ENCODE results near the gene SGIP1. TPM values are rescaled to one million over a fixed set of nuclear protein-coding genes. Genes with fewer than 3 reads are reported as not detected.

Gene SGIP1
- total RNA-seq, 1 donor from 2014 or later: 123 TPM

DNA sequence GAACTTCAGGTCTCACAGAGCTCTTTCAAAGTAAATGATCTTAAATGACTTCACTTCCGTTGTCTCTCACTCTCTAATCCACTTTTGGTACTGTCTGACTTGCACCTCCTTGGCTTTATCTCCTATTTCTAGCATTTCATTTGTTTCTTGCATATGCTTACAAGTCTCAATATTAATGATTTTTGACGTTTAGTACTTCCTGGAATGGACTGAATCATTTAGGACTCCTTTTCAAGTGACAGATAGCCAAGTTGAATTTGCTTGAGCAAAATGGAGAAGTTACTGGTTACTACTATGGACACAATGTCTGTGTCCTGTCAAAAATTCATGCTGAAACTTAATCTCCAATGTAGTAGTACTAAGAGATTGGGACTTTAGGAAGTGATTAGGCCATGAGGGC is 7.0 kb upstream of the SGIP1 start:
- peaks cover 6% of the 10 kb centered on the region for H3K9me3 Mint-ChIP-seq (ENCODE audit: unreplicated experiment)
- H3K4me1 Mint-ChIP-seq (ENCODE audit: unreplicated experiment): peaks cover 32% of the 10 kb centered on the region
- TF ChIP-seq, protein P1, sequence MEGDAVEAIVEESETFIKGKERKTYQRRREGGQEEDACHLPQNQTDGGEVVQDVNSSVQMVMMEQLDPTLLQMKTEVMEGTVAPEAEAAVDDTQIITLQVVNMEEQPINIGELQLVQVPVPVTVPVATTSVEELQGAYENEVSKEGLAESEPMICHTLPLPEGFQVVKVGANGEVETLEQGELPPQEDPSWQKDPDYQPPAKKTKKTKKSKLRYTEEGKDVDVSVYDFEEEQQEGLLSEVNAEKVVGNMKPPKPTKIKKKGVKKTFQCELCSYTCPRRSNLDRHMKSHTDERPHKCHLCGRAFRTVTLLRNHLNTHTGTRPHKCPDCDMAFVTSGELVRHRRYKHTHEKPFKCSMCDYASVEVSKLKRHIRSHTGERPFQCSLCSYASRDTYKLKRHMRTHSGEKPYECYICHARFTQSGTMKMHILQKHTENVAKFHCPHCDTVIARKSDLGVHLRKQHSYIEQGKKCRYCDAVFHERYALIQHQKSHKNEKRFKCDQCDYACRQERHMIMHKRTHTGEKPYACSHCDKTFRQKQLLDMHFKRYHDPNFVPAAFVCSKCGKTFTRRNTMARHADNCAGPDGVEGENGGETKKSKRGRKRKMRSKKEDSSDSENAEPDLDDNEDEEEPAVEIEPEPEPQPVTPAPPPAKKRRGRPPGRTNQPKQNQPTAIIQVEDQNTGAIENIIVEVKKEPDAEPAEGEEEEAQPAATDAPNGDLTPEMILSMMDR (IDR thresholded peaks at IDR 0.05): no peak
- H3K4me3 Mint-ChIP-seq (ENCODE audit: unreplicated experiment): no peak overlapping the region
- peak overlapping the region; percentile 77 for H3K27ac Mint-ChIP-seq (ENCODE audit: unreplicated experiment)
- no peaks in the 10 kb centered on the region for H3K36me3 Mint-ChIP-seq (ENCODE audit: unreplicated experiment)
- H3K27me3 Mint-ChIP-seq (ENCODE audit: unreplicated experiment): no peaks in the 10 kb centered on the region
- DNase-seq (ENCODE audit: extremely low spot score, unreplicated experiment): no peak

DNA sequence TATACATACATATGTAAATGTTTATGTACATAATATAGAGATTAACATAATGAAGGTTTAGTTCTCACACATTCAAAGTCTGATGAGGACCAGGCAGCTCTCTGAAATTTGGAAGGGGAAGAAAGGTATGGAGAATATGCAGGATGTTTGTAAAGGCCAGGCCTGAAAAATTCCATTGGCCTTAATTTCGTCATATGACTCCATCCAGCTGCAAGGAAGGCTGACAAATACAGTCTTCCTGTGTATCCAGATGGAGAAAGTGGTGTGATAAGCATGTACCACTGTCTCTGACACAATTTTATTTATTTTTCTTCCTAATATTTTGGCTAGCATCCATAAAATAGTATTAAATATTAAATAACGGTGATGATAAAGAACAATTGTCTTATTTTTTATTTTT is 6.3 kb upstream of the SGIP1 start:
- no peak for DNase-seq (ENCODE audit: extremely low spot score, unreplicated experiment)
- Mint-ChIP-seq H3K4me1 (ENCODE audit: unreplicated experiment) (peaks cover 39% of the 10 kb centered on the region), H3K27me3 (ENCODE audit: unreplicated experiment) (no peaks in the 10 kb centered on the region), H3K9me3 (ENCODE audit: unreplicated experiment) (peaks cover 6% of the 10 kb centered on the region), H3K4me3 (ENCODE audit: unreplicated experiment) (no peak overlapping the region), H3K36me3 (ENCODE audit: unreplicated experiment) (no peaks in the 10 kb centered on the region), H3K27ac (ENCODE audit: unreplicated experiment) (peak overlapping the region; percentile 77)
- TF ChIP-seq, protein P1 (IDR thresholded peaks at IDR 0.05): no peak

DNA sequence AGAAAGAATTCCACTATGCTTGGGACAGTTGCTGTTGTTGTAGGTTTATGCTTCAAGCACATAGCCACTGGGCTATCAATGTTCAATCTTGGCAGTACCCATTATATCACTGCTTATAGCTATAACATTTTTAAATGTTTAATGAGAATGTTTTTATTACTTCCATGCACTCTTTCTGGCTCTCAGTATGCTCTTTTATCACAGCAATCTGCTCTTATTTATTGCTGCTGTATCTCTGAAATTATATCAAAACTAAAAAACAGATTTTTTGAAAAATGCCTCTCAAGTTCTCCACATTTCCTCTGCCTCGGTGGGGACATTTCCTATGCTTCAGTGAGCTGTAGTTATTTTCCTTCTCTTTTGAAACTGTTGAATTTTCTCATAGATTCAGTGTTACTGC is 5.4 kb upstream of the SGIP1 start:
- H3K27me3 Mint-ChIP-seq (ENCODE audit: unreplicated experiment): no peaks in the 10 kb centered on the region
- TF ChIP-seq, protein P1 (IDR thresholded peaks at IDR 0.05): no peak
- H3K4me3 Mint-ChIP-seq (ENCODE audit: unreplicated experiment): no peak overlapping the region
- H3K27ac Mint-ChIP-seq (ENCODE audit: unreplicated experiment): peak overlapping the region; percentile 13
- H3K4me1 Mint-ChIP-seq (ENCODE audit: unreplicated experiment): peaks cover 40% of the 10 kb centered on the region
- no peak for DNase-seq (ENCODE audit: extremely low spot score, unreplicated experiment)
- peaks cover 6% of the 10 kb centered on the region for H3K9me3 Mint-ChIP-seq (ENCODE audit: unreplicated experiment)
- H3K36me3 Mint-ChIP-seq (ENCODE audit: unreplicated experiment): no peaks in the 10 kb centered on the region

DNA sequence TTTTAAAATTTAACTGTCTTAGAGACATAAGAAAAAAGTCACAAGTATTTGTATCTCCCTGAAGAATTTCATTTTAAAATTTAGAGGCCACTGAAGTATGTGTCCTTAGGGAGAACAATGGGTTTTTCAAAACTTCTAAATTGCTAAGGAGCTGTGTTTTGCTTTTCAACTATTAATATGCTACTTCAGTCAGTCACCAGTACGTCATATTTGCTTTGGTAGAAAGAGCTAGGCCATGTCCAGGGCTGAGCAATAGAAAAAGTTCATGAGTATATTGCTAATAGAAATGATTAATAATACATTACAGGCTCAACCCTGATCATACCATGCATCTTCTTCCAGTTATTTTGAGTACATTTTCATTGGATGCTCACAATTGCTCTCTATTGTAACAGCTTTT is 1.7 kb upstream of the SGIP1 start:
- H3K4me3 Mint-ChIP-seq (ENCODE audit: unreplicated experiment): peak overlapping the region; percentile 90
- H3K27ac Mint-ChIP-seq (ENCODE audit: unreplicated experiment): peak overlapping the region; percentile 98
- peaks cover 7% of the 10 kb centered on the region for H3K36me3 Mint-ChIP-seq (ENCODE audit: unreplicated experiment)
- H3K9me3 Mint-ChIP-seq (ENCODE audit: unreplicated experiment): peaks cover 3% of the 10 kb centered on the region
- no peaks in the 10 kb centered on the region for H3K27me3 Mint-ChIP-seq (ENCODE audit: unreplicated experiment)
- peaks cover 63% of the 10 kb centered on the region for H3K4me1 Mint-ChIP-seq (ENCODE audit: unreplicated experiment)
- TF ChIP-seq, protein P1 (IDR thresholded peaks at IDR 0.05): no peak
- DNase-seq (ENCODE audit: extremely low spot score, unreplicated experiment): no peak

DNA sequence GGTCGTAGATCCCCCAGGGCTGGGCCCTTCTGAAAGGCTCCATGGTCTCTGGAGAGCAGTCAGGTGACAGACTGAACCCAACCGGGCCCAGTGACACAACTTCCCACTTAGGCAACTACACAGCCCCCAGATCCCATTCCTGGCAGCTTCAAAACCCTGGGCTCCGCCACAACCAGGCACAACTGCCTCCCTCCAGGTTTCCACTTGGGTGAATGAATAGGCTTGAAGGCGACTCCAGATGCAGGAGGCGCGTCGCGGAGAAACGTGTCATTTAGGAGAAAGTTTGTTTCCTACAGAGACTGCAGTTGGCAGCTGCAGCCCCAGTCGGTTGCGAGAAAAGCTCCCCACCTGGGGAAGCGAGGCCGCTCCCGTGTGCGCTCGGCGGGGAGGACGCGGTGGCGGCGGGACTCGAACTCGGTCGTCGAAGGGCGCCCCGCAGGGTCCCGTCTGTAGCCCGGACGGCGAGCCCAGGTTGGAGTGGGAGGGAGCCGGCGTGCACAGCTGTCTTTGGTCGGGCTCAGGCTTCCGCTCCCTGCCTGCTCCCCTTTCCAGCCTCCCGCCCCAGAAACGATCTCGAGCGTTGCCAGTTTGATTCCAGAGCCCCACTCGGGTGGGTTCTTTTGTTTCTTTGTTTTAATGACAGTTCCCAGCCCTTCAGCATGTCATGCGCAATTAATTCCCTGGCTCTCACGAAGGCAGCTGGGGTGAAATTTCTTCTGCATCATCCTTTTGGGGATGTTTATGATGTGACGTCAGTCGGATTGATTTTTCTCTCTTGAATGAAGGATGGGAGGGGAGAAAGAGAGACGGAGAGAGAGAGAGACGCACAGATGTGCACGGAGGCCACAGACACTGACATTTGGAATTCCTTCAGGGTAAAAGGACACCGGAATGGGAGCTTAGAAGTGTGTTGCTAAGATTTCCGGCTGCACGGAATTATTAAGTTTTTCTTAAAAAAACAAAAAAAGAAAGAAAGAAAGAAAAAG is 862 bp upstream of the SGIP1 start:
- no peaks in the 10 kb centered on the region for H3K9me3 Mint-ChIP-seq (ENCODE audit: unreplicated experiment)
- H3K4me1 Mint-ChIP-seq (ENCODE audit: unreplicated experiment): peaks cover 62% of the 10 kb centered on the region
- no peak for DNase-seq (ENCODE audit: extremely low spot score, unreplicated experiment)
- H3K27me3 Mint-ChIP-seq (ENCODE audit: unreplicated experiment): no peaks in the 10 kb centered on the region
- TF ChIP-seq, protein P1 (IDR thresholded peaks at IDR 0.05): no peak
- peak overlapping the region; percentile 90 for H3K4me3 Mint-ChIP-seq (ENCODE audit: unreplicated experiment)
- peak overlapping the region; percentile 98 for H3K27ac Mint-ChIP-seq (ENCODE audit: unreplicated experiment)
- peaks cover 10% of the 10 kb centered on the region for H3K36me3 Mint-ChIP-seq (ENCODE audit: unreplicated experiment)

Measured in osteocyte (in vitro differentiated cells).